AG04450 (cell line): ENCODE measurements around the gene KASH5. TPM values are rescaled to one million over a fixed set of nuclear protein-coding genes. Genes with fewer than 3 reads are reported as not detected.

Experiments
- CTCF ChIA-PET: fragments of 300-600, 350-600 bp; formaldehyde crosslinking; extraction: SDS; loops from one replicate; lab custom pipeline; 2022; ENCODE audit warnings: antibody characterized with exemption, inconsistent platforms; lab: Charles Lee
- POLR2A ChIA-PET: fragments of 350-600 bp; formaldehyde crosslinking; extraction: SDS; loops from one replicate; lab custom pipeline; 2021; ENCODE audit warnings: antibody characterized with exemption, inconsistent platforms; lab: Yijun Ruan, JAX
- DNase-seq: peaks from one replicate; pipeline ENCODE4 v3.0.0-alpha.2; 2011; ENCODE audit warnings: low read depth, low spot score
- H3K27ac ChIP-seq: one replicate; pipeline ENCODE4 v1.5.1; 2012; ENCODE audit warnings: low read depth, low read length, control low read depth
- H3K27me3 ChIP-seq: one replicate; pipeline ENCODE4 v1.6.0; 2012; ENCODE audit warnings: low read length; ENCODE audit not compliant: control insufficient read depth, insufficient read depth
- H3K4me3 ChIP-seq: 2 replicates; pipeline ENCODE4 v1.5.1; 2011; ENCODE audit warnings: mild to moderate bottlenecking, low read depth, low read length, control low read depth
- H3K9me3 ChIP-seq: 2 replicates; pipeline ENCODE4 v1.5.1; 2012; ENCODE audit warnings: low read length; ENCODE audit not compliant: control insufficient read depth, insufficient read depth
- CTCF ChIP-seq: IDR thresholded peaks from 2 replicates; pipeline ENCODE4 v1.5.1; 2011; ENCODE audit warnings: low read depth, low read length, control low read depth, inconsistent platforms
- polyA plus RNA-seq: library from polyadenylated mRNA; depleted of rRNA; stranded (reverse); fragments of >200 nt; gene quantifications from 2 replicates; pipeline ENCODE4 v1.2.3, GENCODE V29; 2011

KASH5 gene
- polyA plus RNA-seq, 1 experiment: not detected

GRCh38 chr19:49340865-49341718, 47.0 kb upstream of the KASH5 start:
- ChIA-PET CTCF (no interaction called here), POLR2A (interaction anchor here (0.7 kb wide), 1 partner anchor 105 kb away, joined by 3 read pairs; no protein-coding TSS in a partner anchor)
- Histone ChIP-seq H3K4me3 (no peak overlapping the region), H3K9me3 (peaks cover 9% of the 10 kb centered on the region; the same call in 1 of the 2 replicates), H3K27ac (no peak overlapping the region), H3K27me3 (no peaks in the 10 kb centered on the region)
- no peak for DNase-seq
- TF ChIP-seq CTCF: no peak

- CTCF ChIA-PET: no interaction called here
- peaks cover 9% of the 10 kb centered on the region; the same call in 1 of the 2 replicates for H3K9me3 ChIP-seq
- TF ChIP-seq CTCF: no peak
- H3K27ac ChIP-seq: no peak overlapping the region
- H3K27me3 ChIP-seq: no peaks in the 10 kb centered on the region
- H3K4me3 ChIP-seq: no peak overlapping the region
- no peak for DNase-seq
- POLR2A ChIA-PET: no interaction called here
Observed at GRCh38 chr19:49342291-49342721, 45.7 kb upstream of the KASH5 start.

- peak overlapping the region; percentile 11 for H3K27ac ChIP-seq
- no peaks in the 10 kb centered on the region for H3K27me3 ChIP-seq
- H3K9me3 ChIP-seq: peaks cover 9% of the 10 kb centered on the region; the same call in 1 of the 2 replicates
- CTCF ChIA-PET: no interaction called here
- TF ChIP-seq CTCF: no peak
- POLR2A ChIA-PET: no interaction called here
- no peak overlapping the region for H3K4me3 ChIP-seq
- no peak for DNase-seq
Observed at GRCh38 chr19:49343123-49343522, 44.9 kb upstream of the KASH5 start.

- ChIA-PET CTCF (no interaction called here), POLR2A (no interaction called here)
- H3K9me3 ChIP-seq: peaks cover 3% of the 10 kb centered on the region; the same call in 1 of the 2 replicates
- no peaks in the 10 kb centered on the region for H3K27me3 ChIP-seq
- no peak for TF ChIP-seq CTCF
- DNase-seq: no peak
- no peak overlapping the region for H3K4me3 ChIP-seq
- no peak overlapping the region for H3K27ac ChIP-seq
Observed at GRCh38 chr19:49344505-49345423, 43.3 kb upstream of the KASH5 start.
